ENCODE measurements around the gene ZNF280A. TPM values are rescaled to one million over a fixed set of nuclear protein-coding genes. Genes with fewer than 3 reads are reported as not detected.

Gene ZNF280A
- total and polyA plus RNA-seq, 2 of the 8 experiments (the other 6 are each of a cell fraction or from before 2014, with no cell fraction given): 0.09 to 0.61 TPM

- no peaks in the 10 kb centered on the region for H3K23me2 ChIP-seq (ENCODE audit: low read depth, low read length)
- no peaks in the 10 kb centered on the region for H4K20me1 ChIP-seq (replicated peaks in 1 of 2; ENCODE audit: control insufficient read depth in 1 of 2, insufficient read depth in 2 of 2, low read length in 2 of 2)
- H4K5ac ChIP-seq (ENCODE audit: insufficient read length, low read depth, low read length): no peak overlapping the region
- H2AFZ ChIP-seq (ENCODE audit: low read length): no peak overlapping the region
- H3K79me1 ChIP-seq (ENCODE audit: low read depth, low read length): no peaks in the 10 kb centered on the region
- no peak overlapping the region for H3K27ac ChIP-seq (ENCODE audit: low read depth, low read length)
- H2AK5ac ChIP-seq (ENCODE audit: low read depth, low read length): no peak overlapping the region
- no peaks in the 10 kb centered on the region for H3K79me2 ChIP-seq (ENCODE audit: control insufficient read depth in 1 of 2, insufficient read depth in 2 of 2, low read length in 2 of 2)
- H3K9ac ChIP-seq (replicated peaks in 1 of 4; ENCODE audit: extremely low read depth in 1 of 4, low read depth in 3 of 4, low read length in 3 of 4): no peak overlapping the region
- POLR2A ChIA-PET (ENCODE audit: partially characterized antibody): no interaction called here
- H2BK5ac ChIP-seq (ENCODE audit: low read depth, low read length): no peak overlapping the region
- H3K4me3 ChIP-seq (ENCODE audit: extremely low read depth in 1 of 4, insufficient read depth in 2 of 4, low read depth in 3 of 4, low read length in 4 of 4): no peak overlapping the region
- H4K8ac ChIP-seq (ENCODE audit: extremely low read depth, insufficient read depth, low read length): no peak overlapping the region
- H3K4me2 ChIP-seq (ENCODE audit: insufficient read depth in 1 of 2, low read depth in 2 of 2, low read length in 2 of 2): no peak overlapping the region
- H3K36me3 ChIP-seq (ENCODE audit: control insufficient read depth in 2 of 4, insufficient read depth in 4 of 4, low read length in 3 of 4): no peaks in the 10 kb centered on the region
- H3K18ac ChIP-seq (ENCODE audit: extremely low read depth, low read length): no peak overlapping the region
- TF ChIP-seq YY1 (IDR thresholded peaks at IDR 0.05; ENCODE audit: low read depth, low read length) (no peak), CHD1 (IDR thresholded peaks at IDR 0.05; ENCODE audit: low read depth, low read length) (no peak), EZH2 (IDR thresholded peaks at IDR 0.05; ENCODE audit: low read depth, low read length, severe bottlenecking) (no peak), BCL11A (IDR thresholded peaks at IDR 0.05; ENCODE audit: low read depth in 2 of 2, low read length in 2 of 2) (no peak), SP2 (IDR thresholded peaks at IDR 0.05; ENCODE audit: low read length) (no peak), HDAC2 (IDR thresholded peaks at IDR 0.05; ENCODE audit: borderline replicate concordance in 1 of 2, low read depth in 2 of 2, low read length in 2 of 2) (no peak), SIX5 (IDR thresholded peaks at IDR 0.05; ENCODE audit: low read depth, low read length) (no peak), NANOG (IDR thresholded peaks at IDR 0.05; ENCODE audit: insufficient read depth, low read depth, low read length, poor library complexity, severe bottlenecking) (no peak), RBBP5 (IDR thresholded peaks at IDR 0.05; ENCODE audit: borderline replicate concordance, low read depth, low read length) (no peak), RNF2 (IDR thresholded peaks at IDR 0.05; ENCODE audit: borderline replicate concordance, low read depth, low read length, missing control alignments, poor library complexity, severe bottlenecking) (no peak)
- TF ChIP-seq, protein P1, sequence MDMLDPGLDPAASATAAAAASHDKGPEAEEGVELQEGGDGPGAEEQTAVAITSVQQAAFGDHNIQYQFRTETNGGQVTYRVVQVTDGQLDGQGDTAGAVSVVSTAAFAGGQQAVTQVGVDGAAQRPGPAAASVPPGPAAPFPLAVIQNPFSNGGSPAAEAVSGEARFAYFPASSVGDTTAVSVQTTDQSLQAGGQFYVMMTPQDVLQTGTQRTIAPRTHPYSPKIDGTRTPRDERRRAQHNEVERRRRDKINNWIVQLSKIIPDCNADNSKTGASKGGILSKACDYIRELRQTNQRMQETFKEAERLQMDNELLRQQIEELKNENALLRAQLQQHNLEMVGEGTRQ (IDR thresholded peaks at IDR 0.05; ENCODE audit: low read length): no peak
- no peak overlapping the region for H3K56ac ChIP-seq (replicated peaks; ENCODE audit: insufficient read length, low read depth, low read length)
- no peak overlapping the region for H2BK120ac ChIP-seq (replicated peaks; ENCODE audit: low read depth, low read length)
- 74% methylated on average over 2 of the region's 2 CpGs; no CpG with 5 or more reads in 1 of the 2 experiments for WGBS, 2 experiments (ENCODE audit: extremely low coverage in 1 of 2, insufficient coverage in 1 of 2, insufficient read length in 1 of 2, insufficient replicate concordance in 2 of 2, low coverage in 1 of 2, low lambda C conversion rate in 2 of 2, missing lambda C conversion rate in 1 of 2)
- H2BK20ac ChIP-seq (ENCODE audit: low read length): no peak overlapping the region
- no peak overlapping the region for H2BK15ac ChIP-seq (ENCODE audit: low read length)
- FAIRE-seq (no peak), DNase-seq (ENCODE audit: low read depth in 1 of 2, low spot score in 2 of 2) (no peak)
- H3K23ac ChIP-seq (ENCODE audit: insufficient read length): no peak overlapping the region
- H3K14ac ChIP-seq (ENCODE audit: insufficient read length): no peak overlapping the region
- no peak overlapping the region for H3K4ac ChIP-seq (replicated peaks; ENCODE audit: insufficient read length, low read depth, low read length)
- no peak overlapping the region for H4K91ac ChIP-seq (replicated peaks; ENCODE audit: insufficient read length, low read length)
- peaks cover 2 to 35% (median 15%) of the 10 kb centered on the region in 4 experiments; a peak in 5 of 7 replicates for H3K27me3 ChIP-seq (replicated peaks in 1 of 4; ENCODE audit: control insufficient read depth in 3 of 4, extremely low read depth in 1 of 4, insufficient read depth in 3 of 4, low read length in 3 of 4)
- CTCF ChIA-PET (ENCODE audit: partially characterized antibody): interaction anchor here (1.2 kb wide), 1 partner anchor 27 kb away, joined by 3 read pairs; no protein-coding TSS in a partner anchor
- peaks cover 0 to 5% of the 10 kb centered on the region in 2 experiments; a peak in 3 of 4 replicates for H3K9me3 ChIP-seq (ENCODE audit: insufficient read depth in 2 of 2, low read depth in 1 of 2, low read length in 1 of 2)
- no peaks in the 10 kb centered on the region for H3K4me1 ChIP-seq (replicated peaks in 1 of 4; ENCODE audit: control insufficient read depth in 3 of 4, insufficient read depth in 4 of 4, low read length in 3 of 4)
- no peak overlapping the region for H2BK12ac ChIP-seq (ENCODE audit: low read depth, low read length)
Measured at GRCh38 chr22:22513619-22514018, 6.5 kb downstream of the ZNF280A start.

Data from H1 (cell line).